Endothelial cell of umbilical vein (primary cell): ENCODE results near the gene IGFL1. TPM values are rescaled to one million over a fixed set of nuclear protein-coding genes. Genes with fewer than 3 reads are reported as not detected.

Experiments used
- BruUV-seq: library from RNA; stranded (reverse); fragments of 400-500 nt; replicated peaks from 2 replicates; lab custom pipeline; 2021; lab: Mats Ljungman, UMichigan
- CTCF ChIA-PET: fragments of 300-600, 350-600 bp; sonication (Branson Sonifier 250); formaldehyde crosslinking; loops from one replicate; lab custom pipeline; 2021; ENCODE audit warnings: antibody characterized with exemption, inconsistent platforms; lab: Charles Lee
- POLR2A ChIA-PET: fragments of 300-600, 350-600 bp; sonication (Branson Sonifier 250); formaldehyde crosslinking; loops from one replicate; lab custom pipeline; 2021; ENCODE audit warnings: antibody characterized with exemption, inconsistent platforms; lab: Charles Lee
- DNase-seq: peaks from one replicate; pipeline ENCODE4 v3.0.0-alpha.2; 2011; ENCODE audit warnings: low read depth, low spot score
- FAIRE-seq: peaks from 2 replicates; lab custom pipeline; 2011; peaks lifted over from hg19 to GRCh38; lab: Jason Lieb, UNC
- H2AFZ ChIP-seq: 2 replicates; pipeline ENCODE4 v1.6.0; 2012; ENCODE audit warnings: low read depth, low read length, control low read depth, inconsistent platforms
- H3K27ac ChIP-seq: 2 replicates; pipeline ENCODE4 v1.5.1; 2011; ENCODE audit warnings: low read depth, mild to moderate bottlenecking, control low read depth, low read length, moderate library complexity; ENCODE audit not compliant: insufficient read depth
- H3K27me3 ChIP-seq, 2 experiments: 2 replicates each; pipeline versions ENCODE4 v1.6.0 to v1.6.1; 2011; ENCODE audit warnings: low read length in 2 of 2, mixed read lengths in 1 of 2; ENCODE audit not compliant: control insufficient read depth in 2 of 2, insufficient read depth in 2 of 2
- H3K36me3 ChIP-seq, 2 experiments: 2 replicates in 1 of 2; 3 replicates in 1 of 2; pipeline ENCODE4 v1.5.1; 2011; ENCODE audit warnings: low read length in 2 of 2, mild to moderate bottlenecking in 1 of 2, moderate library complexity in 1 of 2; ENCODE audit not compliant: control insufficient read depth in 2 of 2, insufficient read depth in 2 of 2; ENCODE audit errors: extremely low read depth in 1 of 2
- H3K4me1 ChIP-seq: 3 replicates; pipeline ENCODE4 v1.5.1; 2011; ENCODE audit warnings: mild to moderate bottlenecking, low read length; ENCODE audit not compliant: control insufficient read depth, insufficient read depth; ENCODE audit errors: extremely low read depth
- H3K4me2 ChIP-seq: 2 replicates; pipeline ENCODE4 v1.6.1; 2011; ENCODE audit warnings: low read length, control low read depth, mixed read lengths; ENCODE audit not compliant: insufficient read depth
- H3K4me3 ChIP-seq, 3 experiments: fragments of 200-600 bp in 1 of 3; sonication (generic), shearing (Covaris generic) in 1 of 3; replicated peaks in 1 of 3; 2 replicates each; pipeline ENCODE4 v1.5.1; 2011 to 2016; ENCODE audit warnings: control low read depth in 3 of 3, low read length in 3 of 3, mild to moderate bottlenecking in 2 of 3, inconsistent platforms in 1 of 3, low read depth in 1 of 3, moderate library complexity in 1 of 3; ENCODE audit not compliant: insufficient read depth in 1 of 3
- H3K79me2 ChIP-seq: 2 replicates; pipeline ENCODE4 v1.6.0; 2012; ENCODE audit warnings: low read length, inconsistent platforms; ENCODE audit not compliant: control insufficient read depth, insufficient read depth
- H3K9ac ChIP-seq: replicated peaks from 2 replicates; pipeline ENCODE3; 2011; ENCODE audit warnings: low read length, control low read depth; ENCODE audit not compliant: insufficient read depth; ENCODE audit errors: extremely low read depth
- H3K9me1 ChIP-seq: replicated peaks from 3 replicates; pipeline ENCODE4 v1.6.0; 2011; ENCODE audit warnings: mild to moderate bottlenecking, low read length; ENCODE audit not compliant: control insufficient read depth, insufficient read depth; ENCODE audit errors: extremely low read depth
- H3K9me3 ChIP-seq: replicated peaks from 2 replicates; pipeline ENCODE4 v1.5.1; 2012; ENCODE audit warnings: low read length, inconsistent platforms; ENCODE audit not compliant: control insufficient read depth, insufficient read depth
- H4K20me1 ChIP-seq: replicated peaks from 2 replicates; pipeline ENCODE3; 2011; ENCODE audit warnings: mild to moderate bottlenecking, low read length; ENCODE audit not compliant: control insufficient read depth, insufficient read depth; ENCODE audit errors: extremely low read depth
- EZH2 ChIP-seq: IDR thresholded peaks from 2 replicates; pipeline ENCODE4 v1.6.1; 2012; ENCODE audit warnings: borderline replicate concordance, low read depth, mild to moderate bottlenecking, moderate library complexity, low read length, inconsistent platforms; ENCODE audit not compliant: severe bottlenecking
- FOS ChIP-seq: IDR thresholded peaks from 2 replicates; pipeline ENCODE4 v1.6.1; 2011; ENCODE audit warnings: mild to moderate bottlenecking, low read length, moderate library complexity, borderline replicate concordance; ENCODE audit not compliant: insufficient read depth
- GATA2 ChIP-seq: IDR thresholded peaks from 2 replicates; pipeline ENCODE4 v1.7.0; 2011; ENCODE audit warnings: low read depth, mild to moderate bottlenecking, moderate library complexity, mixed read lengths, low read length; ENCODE audit not compliant: insufficient read length, insufficient read depth
- JUN ChIP-seq: IDR thresholded peaks from 2 replicates; pipeline ENCODE4 v1.6.1; 2011; ENCODE audit warnings: borderline replicate concordance, low read depth; ENCODE audit not compliant: insufficient read length, insufficient read depth
- MYC ChIP-seq: IDR thresholded peaks from one replicate; pipeline ENCODE4 v1.6.1; 2011; ENCODE audit warnings: mild to moderate bottlenecking, low read depth, low read length
- POLR2A ChIP-seq: IDR thresholded peaks from 2 replicates; pipeline ENCODE4 v1.6.1; 2012; ENCODE audit warnings: low read depth, mild to moderate bottlenecking, control low read depth, low read length
- POLR2AphosphoS5 ChIP-seq: IDR thresholded peaks from 2 replicates; pipeline ENCODE4 v1.6.1; 2012; ENCODE audit warnings: low read depth, mild to moderate bottlenecking, control low read depth, low read length, moderate library complexity; ENCODE audit not compliant: insufficient read depth
- dilution Hi-C: fragments of 300-500 bp; cut with MboI; formaldehyde crosslinking; loops from one replicate; pipeline ENCODE4 v1.15.0; 2019; ENCODE audit warnings: low sequenced_read_pairs; ENCODE audit not compliant: extremely low pct_ligation_motif_present
- intact Hi-C: fragments of 100-400 bp; cut with micrococcal nuclease; formaldehyde crosslinking; loops from one replicate; pipeline ENCODE4 v1.10.0; 2022
- polyA plus RNA-seq, 4 experiments: library from polyadenylated mRNA; depleted of rRNA in 3 of 4; stranded (reverse) in 3 of 4; unstranded in 1 of 4; fragments of >200 nt; gene quantifications; 2 replicates each; pipeline versions ENCODE4 v1.2.1 to v1.2.3, GENCODE V29; 2011 to 2012; ENCODE audit warnings: missing spikeins in 1 of 4
- total RNA-seq: library from RNA; stranded (reverse); gene quantifications from 2 replicates; pipeline ENCODE4 v1.2.3, GENCODE V29; 2021
- TF ChIP-seq, protein P1 (sequence below): IDR thresholded peaks from 2 replicates; pipeline ENCODE4 v1.6.1; 2011; ENCODE audit not compliant: insufficient read depth, insufficient read length
- TF ChIP-seq, protein P2 (sequence below), 2 donors: IDR thresholded peaks; 1 replicate in 1 of 2; 2 replicates in 1 of 2; pipeline ENCODE4 v1.5.1; 2011; ENCODE audit warnings: low read length in 2 of 2, mild to moderate bottlenecking in 2 of 2, moderate library complexity in 2 of 2, control low read depth in 1 of 2, inconsistent platforms in 1 of 2, low read depth in 1 of 2; ENCODE audit not compliant: insufficient read depth in 1 of 2; ENCODE audit errors: extremely low read depth in 1 of 2

IGFL1 gene
- total and polyA plus RNA-seq, 2 donors (not counting 3 experiments of a cell fraction or from before 2014, with no cell fraction given): not detected

DNA sequence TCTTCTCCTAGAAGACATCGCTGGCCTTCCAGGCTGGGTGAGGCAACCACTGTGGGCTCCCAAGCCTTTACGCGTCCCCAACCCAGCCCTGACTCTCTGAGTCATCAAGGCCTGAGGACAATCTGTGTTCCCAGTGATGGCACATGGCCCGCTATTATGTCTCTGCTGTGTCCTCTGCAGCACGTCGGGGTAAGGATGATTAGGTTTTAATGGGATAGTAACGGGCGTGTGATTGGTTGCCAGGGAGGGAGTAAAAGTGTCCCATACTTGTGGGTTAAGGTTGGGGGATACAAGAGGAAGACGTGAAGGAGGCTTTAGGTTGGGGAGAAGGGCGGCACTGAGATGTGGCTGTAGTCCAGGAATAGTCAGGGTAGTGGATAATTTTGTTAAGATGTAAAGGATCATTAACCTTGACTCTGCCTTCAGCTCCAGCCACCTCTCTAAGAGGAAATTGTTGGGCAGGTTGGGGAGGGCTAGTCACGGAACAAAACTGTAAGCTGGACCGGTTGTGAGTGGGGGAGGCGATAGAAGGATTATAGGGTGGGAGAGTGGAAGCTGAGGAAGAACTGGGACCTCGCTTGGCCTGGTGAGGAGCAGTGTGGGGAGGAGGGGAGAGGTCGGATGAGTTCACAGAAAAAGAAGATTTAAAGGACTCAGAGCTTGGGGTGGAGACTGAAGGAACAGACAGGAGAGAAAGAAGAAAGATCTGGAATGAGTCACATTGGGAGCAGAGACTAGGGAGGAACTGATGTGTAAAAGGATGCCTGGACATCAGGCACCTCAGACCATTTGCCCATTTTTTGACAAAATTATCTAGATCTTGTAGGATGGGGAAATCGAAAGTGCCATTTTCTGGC, 27.9 kb upstream of the IGFL1 start:
- peaks cover 0 to 3% of the 10 kb centered on the region in 2 experiments for H3K27me3 ChIP-seq
- no peaks in the 10 kb centered on the region for H3K9me3 ChIP-seq
- CTCF ChIA-PET: interaction anchor here (1.2 to 1.5 kb wide), 3 partner anchors 12 to 173 kb away, joined by 3 to 4 read pairs (median 3); no protein-coding TSS in a partner anchor
- H3K9ac ChIP-seq: no peak overlapping the region
- TF ChIP-seq FOS: no peak
- no peak for TF ChIP-seq POLR2A
- no peak for TF ChIP-seq GATA2
- TF ChIP-seq, protein P1, sequence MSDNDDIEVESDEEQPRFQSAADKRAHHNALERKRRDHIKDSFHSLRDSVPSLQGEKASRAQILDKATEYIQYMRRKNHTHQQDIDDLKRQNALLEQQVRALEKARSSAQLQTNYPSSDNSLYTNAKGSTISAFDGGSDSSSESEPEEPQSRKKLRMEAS: no peak
- no peak for TF ChIP-seq JUN
- TF ChIP-seq, protein P2, sequence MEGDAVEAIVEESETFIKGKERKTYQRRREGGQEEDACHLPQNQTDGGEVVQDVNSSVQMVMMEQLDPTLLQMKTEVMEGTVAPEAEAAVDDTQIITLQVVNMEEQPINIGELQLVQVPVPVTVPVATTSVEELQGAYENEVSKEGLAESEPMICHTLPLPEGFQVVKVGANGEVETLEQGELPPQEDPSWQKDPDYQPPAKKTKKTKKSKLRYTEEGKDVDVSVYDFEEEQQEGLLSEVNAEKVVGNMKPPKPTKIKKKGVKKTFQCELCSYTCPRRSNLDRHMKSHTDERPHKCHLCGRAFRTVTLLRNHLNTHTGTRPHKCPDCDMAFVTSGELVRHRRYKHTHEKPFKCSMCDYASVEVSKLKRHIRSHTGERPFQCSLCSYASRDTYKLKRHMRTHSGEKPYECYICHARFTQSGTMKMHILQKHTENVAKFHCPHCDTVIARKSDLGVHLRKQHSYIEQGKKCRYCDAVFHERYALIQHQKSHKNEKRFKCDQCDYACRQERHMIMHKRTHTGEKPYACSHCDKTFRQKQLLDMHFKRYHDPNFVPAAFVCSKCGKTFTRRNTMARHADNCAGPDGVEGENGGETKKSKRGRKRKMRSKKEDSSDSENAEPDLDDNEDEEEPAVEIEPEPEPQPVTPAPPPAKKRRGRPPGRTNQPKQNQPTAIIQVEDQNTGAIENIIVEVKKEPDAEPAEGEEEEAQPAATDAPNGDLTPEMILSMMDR (IDR thresholded peaks at IDR 0.05; ENCODE audit: extremely low read depth in 1 of 2, insufficient read depth in 1 of 2, low read depth in 1 of 2, low read length in 2 of 2): no peak
- TF ChIP-seq MYC: no peak
- no peak for TF ChIP-seq POLR2AphosphoS5
- no peak for TF ChIP-seq EZH2
- intact Hi-C loops: no loop called here
- H3K4me1 ChIP-seq: no peaks in the 10 kb centered on the region
- H2AFZ ChIP-seq: no peak overlapping the region
- H4K20me1 ChIP-seq: no peaks in the 10 kb centered on the region
- no peaks in the 10 kb centered on the region for H3K9me1 ChIP-seq
- no peaks in the 10 kb centered on the region for H3K79me2 ChIP-seq
- FAIRE-seq: no peak
- no peak overlapping the region for H3K4me2 ChIP-seq
- DNase-seq: no peak
- dilution Hi-C loops: no loop called here
- H3K4me3 ChIP-seq: no peak overlapping the region
- H3K36me3 ChIP-seq: no peaks in the 10 kb centered on the region
- H3K27ac ChIP-seq: no peak overlapping the region
- BruUV-seq: no TSS peak
- POLR2A ChIA-PET: no interaction called here
